Kidney epithelial cell (primary cell): ENCODE data around the gene SYNC. TPM values are rescaled to one million over a fixed set of nuclear protein-coding genes. Genes with fewer than 3 reads are reported as not detected.

Source experiments
- DNase-seq: peaks from one replicate; pipeline ENCODE4 v3.0.0-alpha.2; 2010; ENCODE audit warnings: low read depth
- H3K27me3 ChIP-seq: 2 replicates; pipeline ENCODE4 v1.6.0; 2011; ENCODE audit warnings: low read length; ENCODE audit not compliant: control insufficient read depth, insufficient read depth
- H3K36me3 ChIP-seq: 2 replicates; pipeline ENCODE4 v1.5.1; 2011; ENCODE audit warnings: low read length; ENCODE audit not compliant: control insufficient read depth, insufficient read depth
- H3K4me3 ChIP-seq: 2 replicates; pipeline ENCODE4 v1.5.1; 2011; ENCODE audit warnings: low read depth, mild to moderate bottlenecking, control low read depth, low read length
- total RNA-seq: library from RNA; depleted of rRNA; stranded (reverse); fragments of >200 nt; gene quantifications from 2 replicates; pipeline ENCODE4 v1.2.3, GENCODE V29; 2015
- TF ChIP-seq, protein P1 (sequence below): IDR thresholded peaks from 2 replicates; pipeline ENCODE4 v1.5.1; 2011; ENCODE audit warnings: mild to moderate bottlenecking, moderate library complexity, low read length, control low read depth, inconsistent platforms; ENCODE audit not compliant: insufficient read depth, poor library complexity, severe bottlenecking

Gene SYNC
- total RNA-seq, 1 donor from 2014 or later, result 3.8 TPM

GRCh38 chr1:32709476-32709875, 6.9 kb upstream of the SYNC start:
- TF ChIP-seq, protein P1, sequence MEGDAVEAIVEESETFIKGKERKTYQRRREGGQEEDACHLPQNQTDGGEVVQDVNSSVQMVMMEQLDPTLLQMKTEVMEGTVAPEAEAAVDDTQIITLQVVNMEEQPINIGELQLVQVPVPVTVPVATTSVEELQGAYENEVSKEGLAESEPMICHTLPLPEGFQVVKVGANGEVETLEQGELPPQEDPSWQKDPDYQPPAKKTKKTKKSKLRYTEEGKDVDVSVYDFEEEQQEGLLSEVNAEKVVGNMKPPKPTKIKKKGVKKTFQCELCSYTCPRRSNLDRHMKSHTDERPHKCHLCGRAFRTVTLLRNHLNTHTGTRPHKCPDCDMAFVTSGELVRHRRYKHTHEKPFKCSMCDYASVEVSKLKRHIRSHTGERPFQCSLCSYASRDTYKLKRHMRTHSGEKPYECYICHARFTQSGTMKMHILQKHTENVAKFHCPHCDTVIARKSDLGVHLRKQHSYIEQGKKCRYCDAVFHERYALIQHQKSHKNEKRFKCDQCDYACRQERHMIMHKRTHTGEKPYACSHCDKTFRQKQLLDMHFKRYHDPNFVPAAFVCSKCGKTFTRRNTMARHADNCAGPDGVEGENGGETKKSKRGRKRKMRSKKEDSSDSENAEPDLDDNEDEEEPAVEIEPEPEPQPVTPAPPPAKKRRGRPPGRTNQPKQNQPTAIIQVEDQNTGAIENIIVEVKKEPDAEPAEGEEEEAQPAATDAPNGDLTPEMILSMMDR, result no peak
- Histone ChIP-seq H3K4me3 (no peak overlapping the region), H3K36me3 (no peaks in the 10 kb centered on the region), H3K27me3 (no peaks in the 10 kb centered on the region)
- no peak for DNase-seq

- no peaks in the 10 kb centered on the region for H3K36me3 ChIP-seq
- H3K4me3 ChIP-seq, result no peak overlapping the region
- DNase-seq, result no peak
- TF ChIP-seq, protein P1, result no peak
- H3K27me3 ChIP-seq, result no peaks in the 10 kb centered on the region
Measured at GRCh38 chr1:32709075-32709474, 6.5 kb upstream of the SYNC start.

GRCh38 chr1:32706491-32706890, 3.9 kb upstream of the SYNC start:
- TF ChIP-seq, protein P1, result no peak
- DNase-seq, result no peak
- H3K36me3 ChIP-seq, result no peaks in the 10 kb centered on the region
- H3K4me3 ChIP-seq, result no peak overlapping the region
- no peaks in the 10 kb centered on the region for H3K27me3 ChIP-seq

GRCh38 chr1:32705516-32705915, 2.9 kb upstream of the SYNC start:
- Histone ChIP-seq H3K4me3 (no peak overlapping the region), H3K27me3 (no peaks in the 10 kb centered on the region), H3K36me3 (no peaks in the 10 kb centered on the region)
- TF ChIP-seq, protein P1, result no peak
- no peak for DNase-seq

DNA sequence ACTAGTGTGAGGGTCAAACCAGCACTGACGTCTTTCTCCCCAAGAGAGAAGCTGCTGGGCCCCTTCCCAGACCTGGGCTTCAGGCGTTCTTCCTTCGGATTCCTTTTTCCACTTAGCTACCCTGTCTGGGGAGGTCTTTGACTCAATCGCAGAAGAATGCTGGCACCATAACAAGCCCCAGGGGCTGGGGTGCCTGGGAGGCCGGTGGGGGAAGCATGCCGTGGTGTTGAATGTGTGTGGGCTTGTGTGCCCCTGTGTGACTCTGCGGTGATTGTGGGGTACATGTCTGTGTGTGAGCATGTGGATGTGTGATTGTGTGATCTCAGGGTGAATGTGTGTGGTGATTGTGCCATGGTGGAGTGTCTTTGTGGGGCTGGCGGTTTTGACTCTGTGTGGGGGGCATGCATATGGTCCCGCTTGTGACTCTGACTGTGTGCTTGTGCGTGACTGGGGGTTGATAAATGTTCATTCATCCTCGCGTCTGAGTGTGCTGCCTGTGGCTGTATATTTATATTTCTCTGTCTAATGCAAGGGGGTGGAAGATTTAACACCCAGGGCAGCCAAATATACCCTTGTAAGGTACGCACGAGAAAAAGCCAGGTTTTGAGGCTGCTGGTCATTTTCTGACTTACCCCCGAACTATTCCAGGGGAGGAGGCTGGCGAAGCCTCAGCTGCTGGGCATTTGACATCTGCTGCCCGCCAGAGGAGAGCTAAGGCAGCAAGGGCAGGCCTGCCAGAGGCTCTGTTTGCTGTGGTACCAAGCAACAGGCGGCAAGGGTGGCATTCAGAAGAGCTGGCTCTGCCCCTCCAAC, 1.1 kb upstream of the SYNC start:
- TF ChIP-seq, protein P1, result no peak
- peak; percentile 84 for DNase-seq
- H3K4me3 ChIP-seq, result peak overlapping the region; percentile 73
- H3K27me3 ChIP-seq, result no peaks in the 10 kb centered on the region
- no peaks in the 10 kb centered on the region for H3K36me3 ChIP-seq
